ENCODE measurements around the gene HERPUD1. TPM values are rescaled to one million over a fixed set of nuclear protein-coding genes. Genes with fewer than 3 reads are reported as not detected.
"Not testable (repeated sequence)": the region's sequence is repeated elsewhere in the genome, so short reads cannot be mapped to it uniquely, and the experiment has no call there.

Gene HERPUD1
- total RNA-seq, 1 donor from 2014 or later, result 76.2 TPM

DNA sequence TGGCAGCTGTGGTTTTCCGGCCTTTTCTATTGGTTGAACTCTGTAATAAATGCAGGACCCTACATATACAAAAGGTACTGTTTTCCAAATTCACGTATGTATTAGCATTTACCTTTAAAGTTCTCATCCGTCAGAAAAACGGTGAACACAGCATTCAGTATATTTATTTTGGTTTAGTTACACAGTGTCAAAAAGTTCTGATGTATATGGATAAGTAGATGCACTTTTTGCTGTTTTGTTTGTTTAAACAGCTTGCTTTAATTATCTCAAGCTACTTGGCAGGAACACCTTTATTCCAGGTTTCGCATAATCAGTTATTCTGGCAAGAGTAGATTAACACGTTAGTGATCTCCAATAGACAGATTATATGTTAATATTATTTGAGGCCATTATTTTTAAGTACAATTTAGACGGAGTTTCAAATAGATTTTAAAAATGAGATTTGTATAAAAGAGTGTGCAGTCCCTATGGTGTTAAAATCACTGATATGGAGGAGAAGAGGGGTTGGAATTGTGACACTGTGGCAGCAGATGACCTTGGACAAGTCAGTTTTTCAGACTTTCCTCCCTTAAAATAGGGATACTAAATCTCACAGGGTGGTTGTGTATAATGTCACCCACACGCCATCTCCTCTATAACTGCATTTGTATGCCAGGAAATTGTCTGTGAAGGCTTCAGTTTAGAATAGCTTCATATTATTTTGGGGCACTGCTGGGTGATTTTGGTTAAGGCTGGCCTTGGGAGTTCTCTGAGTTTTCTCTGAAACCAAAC lies 2.1 kb downstream of the HERPUD1 start:
- peaks cover 23 to 31% (median 25%) of the 10 kb centered on the region in 3 donors for H3K4me1 ChIP-seq (ENCODE audit: control insufficient read depth in 3 of 3, insufficient read depth in 3 of 3, low read length in 3 of 3)
- peak overlapping the region; percentile 98 for H3K27ac ChIP-seq (ENCODE audit: low read depth, low read length)
- no peaks in the 10 kb centered on the region for H3K27me3 ChIP-seq (ENCODE audit: control insufficient read depth in 3 of 3, insufficient read depth in 3 of 3, low read length in 3 of 3)
- H3K36me3 ChIP-seq (ENCODE audit: control insufficient read depth in 3 of 3, insufficient read depth in 3 of 3, low read length in 3 of 3), result peaks cover 33 to 39% (median 33%) of the 10 kb centered on the region in 3 donors
- H3K9ac ChIP-seq (ENCODE audit: low read depth in 1 of 3, low read length in 3 of 3), result peak overlapping the region; percentile 95 to 100 (median 98)
- no peaks in the 10 kb centered on the region for H3K9me3 ChIP-seq (ENCODE audit: control insufficient read depth in 3 of 3, low read length in 3 of 3)
- peak overlapping the region; percentile 95 to 98 (median 97) for H3K4me3 ChIP-seq (ENCODE audit: low read length in 3 of 3)

DNA sequence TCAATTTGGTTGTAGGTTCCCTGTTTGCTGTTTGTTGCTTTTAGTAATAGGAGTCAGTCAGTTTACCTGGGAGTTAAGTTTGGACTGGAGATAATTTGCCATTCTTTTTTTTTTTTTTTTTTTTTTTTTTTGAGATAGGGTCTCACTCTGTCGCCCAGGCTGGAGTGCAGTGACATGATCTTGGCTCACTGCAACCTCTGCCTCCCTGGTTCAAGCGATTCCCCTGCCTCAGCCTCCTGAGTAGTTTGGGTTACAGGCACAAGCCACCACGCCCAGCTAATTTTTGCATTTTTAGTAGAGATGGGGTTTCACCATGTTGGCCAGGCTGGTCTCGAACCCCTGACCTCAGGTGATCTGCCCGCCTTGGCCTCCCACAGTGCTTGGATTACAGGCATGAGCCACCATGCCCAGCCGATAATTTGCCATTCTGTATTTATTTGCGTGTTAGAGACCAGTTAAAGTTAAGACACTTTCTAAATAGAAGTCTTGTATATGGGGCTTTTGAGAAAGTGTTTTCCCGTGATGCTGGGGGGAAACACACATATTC lies 2.7 kb downstream of the HERPUD1 start:
- peak overlapping the region; percentile 98 for H3K27ac ChIP-seq (ENCODE audit: low read depth, low read length)
- peaks cover 39 to 45% (median 40%) of the 10 kb centered on the region in 3 donors for H3K36me3 ChIP-seq (ENCODE audit: control insufficient read depth in 3 of 3, insufficient read depth in 3 of 3, low read length in 3 of 3)
- H3K4me3 ChIP-seq (ENCODE audit: low read length in 3 of 3), result peak overlapping the region; percentile 95 to 98 (median 97)
- H3K27me3 ChIP-seq (ENCODE audit: control insufficient read depth in 3 of 3, insufficient read depth in 3 of 3, low read length in 3 of 3); H3K9me3 ChIP-seq (ENCODE audit: control insufficient read depth in 3 of 3, low read length in 3 of 3): not testable (repeated sequence)
- peaks cover 23 to 31% (median 25%) of the 10 kb centered on the region in 3 donors for H3K4me1 ChIP-seq (ENCODE audit: control insufficient read depth in 3 of 3, insufficient read depth in 3 of 3, low read length in 3 of 3)
- peak overlapping the region; percentile 54 to 100 (median 95) for H3K9ac ChIP-seq (ENCODE audit: low read depth in 1 of 3, low read length in 3 of 3)

DNA sequence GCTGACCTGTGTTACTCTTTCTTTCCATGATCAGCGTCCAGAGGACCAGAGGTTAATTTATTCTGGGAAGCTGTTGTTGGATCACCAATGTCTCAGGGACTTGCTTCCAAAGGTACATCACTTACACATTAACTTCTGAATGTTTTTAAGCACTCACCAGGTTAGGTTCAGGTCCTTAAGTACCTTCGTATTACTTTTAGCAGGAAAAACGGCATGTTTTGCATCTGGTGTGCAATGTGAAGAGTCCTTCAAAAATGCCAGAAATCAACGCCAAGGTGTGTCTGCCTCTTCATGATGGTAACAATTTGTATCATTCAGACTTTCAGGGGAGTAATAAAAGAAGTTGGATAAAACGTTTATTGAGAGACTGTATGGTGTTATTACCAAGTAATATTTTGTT lies 3.3 kb downstream of the HERPUD1 start:
- Histone ChIP-seq H3K36me3 (ENCODE audit: control insufficient read depth in 3 of 3, insufficient read depth in 3 of 3, low read length in 3 of 3) (peaks cover 44 to 50% (median 45%) of the 10 kb centered on the region in 3 donors), H3K9ac (ENCODE audit: low read depth in 1 of 3, low read length in 3 of 3) (peak overlapping the region in 2 of 3 donors; percentile 51 to 54), H3K27ac (ENCODE audit: low read depth, low read length) (no peak overlapping the region)

DNA sequence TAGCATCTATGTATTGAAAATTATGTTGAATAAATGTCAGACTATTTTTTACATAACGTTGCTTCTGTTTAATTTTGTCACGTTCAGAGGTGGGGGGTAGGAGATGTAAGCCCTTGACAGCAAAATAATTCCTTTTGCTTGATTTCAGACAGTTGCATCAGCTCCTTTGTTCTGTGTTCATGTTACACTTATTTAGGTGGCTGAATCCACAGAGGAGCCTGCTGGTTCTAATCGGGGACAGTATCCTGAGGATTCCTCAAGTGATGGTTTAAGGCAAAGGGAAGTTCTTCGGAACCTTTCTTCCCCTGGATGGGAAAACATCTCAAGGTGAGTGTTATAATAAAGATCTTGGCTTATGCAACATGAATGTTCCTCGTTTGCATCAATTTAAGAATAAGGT lies 4.5 kb downstream of the HERPUD1 start:
- no peak overlapping the region for H3K27ac ChIP-seq (ENCODE audit: low read depth, low read length)
- no peak overlapping the region for H3K4me3 ChIP-seq (ENCODE audit: low read length in 3 of 3)
- H3K9me3 ChIP-seq (ENCODE audit: control insufficient read depth in 3 of 3, low read length in 3 of 3), result no peaks in the 10 kb centered on the region
- peaks cover 54 to 62% (median 57%) of the 10 kb centered on the region in 3 donors for H3K36me3 ChIP-seq (ENCODE audit: control insufficient read depth in 3 of 3, insufficient read depth in 3 of 3, low read length in 3 of 3)
- no peaks in the 10 kb centered on the region for H3K27me3 ChIP-seq (ENCODE audit: control insufficient read depth in 3 of 3, insufficient read depth in 3 of 3, low read length in 3 of 3)
- peaks cover 19 to 27% (median 21%) of the 10 kb centered on the region in 3 donors for H3K4me1 ChIP-seq (ENCODE audit: control insufficient read depth in 3 of 3, insufficient read depth in 3 of 3, low read length in 3 of 3)
- H3K9ac ChIP-seq (ENCODE audit: low read depth in 1 of 3, low read length in 3 of 3), result no peak overlapping the region

More for the DNA sequence above, 3.3 kb downstream of the HERPUD1 start:
- Histone ChIP-seq H3K4me1 (ENCODE audit: control insufficient read depth in 3 of 3, insufficient read depth in 3 of 3, low read length in 3 of 3) (peaks cover 23 to 31% (median 25%) of the 10 kb centered on the region in 3 donors), H3K27me3 (ENCODE audit: control insufficient read depth in 3 of 3, insufficient read depth in 3 of 3, low read length in 3 of 3) (no peaks in the 10 kb centered on the region), H3K4me3 (ENCODE audit: low read length in 3 of 3) (peak overlapping the region; percentile 13 to 31 (median 16)), H3K9me3 (ENCODE audit: control insufficient read depth in 3 of 3, low read length in 3 of 3) (no peaks in the 10 kb centered on the region)

DNA sequence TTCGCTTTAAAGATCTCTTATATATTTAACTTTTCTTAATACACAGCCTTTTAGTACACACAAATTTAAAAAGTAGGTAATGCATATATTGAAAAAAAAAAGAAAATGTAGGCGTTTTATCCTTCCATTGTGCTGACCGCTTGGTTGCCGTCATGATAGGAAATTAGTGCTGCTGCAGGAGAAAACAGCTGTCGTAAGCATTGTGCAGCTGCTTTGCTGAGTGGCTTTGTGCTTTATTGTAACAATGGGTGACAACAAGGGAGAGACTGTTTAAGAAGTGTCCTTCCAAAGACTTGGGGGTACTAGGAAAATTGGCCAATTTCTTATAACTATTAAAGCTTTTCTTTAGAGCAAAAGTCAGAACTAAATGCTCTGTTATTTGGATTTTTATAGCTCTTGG lies 5.0 kb downstream of the HERPUD1 start:
- H3K4me3 ChIP-seq (ENCODE audit: low read length in 3 of 3), result no peak overlapping the region
- H3K36me3 ChIP-seq (ENCODE audit: control insufficient read depth in 3 of 3, insufficient read depth in 3 of 3, low read length in 3 of 3), result peaks cover 57 to 67% (median 61%) of the 10 kb centered on the region in 3 donors
- no peak overlapping the region for H3K9ac ChIP-seq (ENCODE audit: low read depth in 1 of 3, low read length in 3 of 3)
- H3K27ac ChIP-seq (ENCODE audit: low read depth, low read length), result no peak overlapping the region
- H3K27me3 ChIP-seq (ENCODE audit: control insufficient read depth in 3 of 3, insufficient read depth in 3 of 3, low read length in 3 of 3), result no peaks in the 10 kb centered on the region
- no peaks in the 10 kb centered on the region for H3K9me3 ChIP-seq (ENCODE audit: control insufficient read depth in 3 of 3, low read length in 3 of 3)
- peaks cover 19 to 27% (median 19%) of the 10 kb centered on the region in 3 donors for H3K4me1 ChIP-seq (ENCODE audit: control insufficient read depth in 3 of 3, insufficient read depth in 3 of 3, low read length in 3 of 3)

DNA sequence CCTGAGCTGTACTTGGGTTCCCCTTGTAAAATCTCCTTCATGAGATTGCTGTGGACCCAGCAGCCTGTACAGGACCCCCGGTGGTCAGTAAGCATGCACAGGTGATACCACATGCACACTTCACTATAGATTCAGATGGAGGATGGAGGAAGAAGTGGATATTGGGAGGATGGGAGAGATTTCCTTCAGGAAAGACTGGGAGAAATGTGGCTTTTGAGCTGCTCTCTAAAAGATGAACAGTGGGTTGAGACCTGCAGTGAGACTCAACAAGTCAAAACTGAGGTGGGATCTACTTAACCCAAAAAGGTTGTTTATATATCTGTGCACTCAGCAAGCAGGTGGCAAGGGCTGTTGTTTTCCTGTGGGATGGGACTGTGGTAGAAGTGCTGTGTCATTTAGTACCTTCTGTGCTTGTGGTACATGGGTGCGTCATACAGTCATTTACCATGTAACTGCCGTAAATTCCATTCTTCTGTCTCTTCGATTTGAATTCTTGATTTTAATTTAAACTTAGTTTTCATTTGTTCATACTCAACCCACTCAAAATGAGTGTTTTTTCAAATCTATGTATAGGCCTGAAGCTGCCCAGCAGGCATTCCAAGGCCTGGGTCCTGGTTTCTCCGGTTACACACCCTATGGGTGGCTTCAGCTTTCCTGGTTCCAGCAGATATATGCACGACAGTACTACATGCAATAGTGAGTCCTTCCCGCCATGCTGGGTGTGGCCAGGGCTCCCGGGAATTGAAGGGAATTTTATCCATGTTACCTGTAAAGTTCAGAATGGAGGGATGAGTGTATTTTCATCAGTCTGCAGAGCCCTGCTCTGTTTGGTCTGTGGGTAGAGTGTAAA lies 6.9 kb downstream of the HERPUD1 start:
- Histone ChIP-seq H3K27ac (ENCODE audit: low read depth, low read length) (no peak overlapping the region), H3K36me3 (ENCODE audit: control insufficient read depth in 3 of 3, insufficient read depth in 3 of 3, low read length in 3 of 3) (peaks cover 73 to 86% (median 80%) of the 10 kb centered on the region in 3 donors), H3K9me3 (ENCODE audit: control insufficient read depth in 3 of 3, low read length in 3 of 3) (no peaks in the 10 kb centered on the region), H3K9ac (ENCODE audit: low read depth in 1 of 3, low read length in 3 of 3) (no peak overlapping the region), H3K4me3 (ENCODE audit: low read length in 3 of 3) (no peak overlapping the region), H3K4me1 (ENCODE audit: control insufficient read depth in 3 of 3, insufficient read depth in 3 of 3, low read length in 3 of 3) (peaks cover 16 to 21% (median 19%) of the 10 kb centered on the region in 3 donors), H3K27me3 (ENCODE audit: control insufficient read depth in 3 of 3, insufficient read depth in 3 of 3, low read length in 3 of 3) (no peaks in the 10 kb centered on the region)

DNA sequence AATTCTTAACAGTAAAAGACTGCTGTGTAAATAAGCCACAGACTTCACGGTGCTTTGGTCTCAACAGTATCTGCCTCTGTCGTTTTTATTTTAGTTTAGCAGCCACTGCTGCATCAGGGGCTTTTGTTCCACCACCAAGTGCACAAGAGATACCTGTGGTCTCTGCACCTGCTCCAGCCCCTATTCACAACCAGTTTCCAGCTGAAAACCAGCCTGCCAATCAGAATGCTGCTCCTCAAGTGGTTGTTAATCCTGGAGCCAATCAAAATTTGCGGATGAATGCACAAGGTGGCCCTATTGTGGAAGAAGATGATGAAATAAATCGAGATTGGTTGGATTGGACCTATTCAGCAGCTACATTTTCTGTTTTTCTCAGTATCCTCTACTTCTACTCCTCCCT lies 7.9 kb downstream of the HERPUD1 start:
- H3K9ac ChIP-seq (ENCODE audit: low read depth in 1 of 3, low read length in 3 of 3), result no peak overlapping the region
- no peaks in the 10 kb centered on the region for H3K9me3 ChIP-seq (ENCODE audit: control insufficient read depth in 3 of 3, low read length in 3 of 3)
- H3K27me3 ChIP-seq (ENCODE audit: control insufficient read depth in 3 of 3, insufficient read depth in 3 of 3, low read length in 3 of 3), result no peaks in the 10 kb centered on the region
- H3K36me3 ChIP-seq (ENCODE audit: control insufficient read depth in 3 of 3, insufficient read depth in 3 of 3, low read length in 3 of 3), result peaks cover 82 to 93% (median 87%) of the 10 kb centered on the region in 3 donors
- H3K4me1 ChIP-seq (ENCODE audit: control insufficient read depth in 3 of 3, insufficient read depth in 3 of 3, low read length in 3 of 3), result peaks cover 10 to 12% (median 10%) of the 10 kb centered on the region in 3 donors
- H3K27ac ChIP-seq (ENCODE audit: low read depth, low read length), result no peak overlapping the region
- no peak overlapping the region for H3K4me3 ChIP-seq (ENCODE audit: low read length in 3 of 3)

DNA sequence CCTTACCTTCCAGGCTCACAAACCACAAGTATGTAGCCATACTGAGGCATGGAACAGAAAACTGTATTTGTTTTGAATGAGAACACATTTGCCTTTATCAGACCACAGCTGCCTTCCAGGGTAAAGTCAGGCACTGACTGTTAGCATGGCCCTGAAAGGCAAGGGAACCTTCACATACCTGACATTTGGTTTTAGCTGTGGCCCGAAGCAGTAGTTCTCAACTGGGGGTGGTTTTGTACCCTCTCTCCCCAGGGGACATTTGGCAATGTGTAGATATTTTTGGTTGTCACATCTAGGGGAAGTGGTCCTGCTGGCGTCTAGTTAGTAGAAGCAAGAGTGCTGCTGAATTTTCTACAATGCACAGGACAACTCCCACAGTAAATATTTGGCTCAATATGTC lies 9.2 kb downstream of the HERPUD1 start:
- no peak overlapping the region for H3K9ac ChIP-seq (ENCODE audit: low read depth in 1 of 3, low read length in 3 of 3)
- H3K27me3 ChIP-seq (ENCODE audit: control insufficient read depth in 3 of 3, insufficient read depth in 3 of 3, low read length in 3 of 3), result no peaks in the 10 kb centered on the region
- no peak overlapping the region for H3K27ac ChIP-seq (ENCODE audit: low read depth, low read length)
- H3K4me3 ChIP-seq (ENCODE audit: low read length in 3 of 3), result no peak overlapping the region
- peaks cover 1 to 4% (median 3%) of the 10 kb centered on the region in 3 donors for H3K4me1 ChIP-seq (ENCODE audit: control insufficient read depth in 3 of 3, insufficient read depth in 3 of 3, low read length in 3 of 3)
- peaks cover 79 to 90% (median 89%) of the 10 kb centered on the region in 3 donors for H3K36me3 ChIP-seq (ENCODE audit: control insufficient read depth in 3 of 3, insufficient read depth in 3 of 3, low read length in 3 of 3)
- no peaks in the 10 kb centered on the region for H3K9me3 ChIP-seq (ENCODE audit: control insufficient read depth in 3 of 3, low read length in 3 of 3)

DNA sequence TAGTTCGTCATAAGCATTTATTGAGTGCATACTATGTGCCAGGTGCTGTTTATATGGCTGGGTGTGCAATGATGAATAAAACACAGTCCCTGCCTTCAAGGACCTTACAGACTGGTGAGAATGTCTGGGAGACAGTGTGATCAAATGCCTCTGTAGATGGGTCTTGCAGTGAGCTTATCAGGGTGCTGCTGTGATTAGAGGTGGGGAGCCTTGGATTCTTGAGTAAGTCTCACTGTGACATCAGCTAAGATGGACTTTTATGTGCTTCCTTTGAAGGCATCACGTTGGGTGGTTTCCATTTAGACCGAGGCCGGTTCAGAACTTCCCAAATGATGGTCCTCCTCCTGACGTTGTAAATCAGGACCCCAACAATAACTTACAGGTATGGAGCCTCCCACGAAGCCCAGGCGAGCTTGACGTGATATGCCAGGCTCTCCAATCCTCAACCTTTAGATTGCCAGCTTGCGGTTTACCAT lies 10.0 kb downstream of the HERPUD1 start:
- Histone ChIP-seq H3K36me3 (ENCODE audit: control insufficient read depth in 3 of 3, insufficient read depth in 3 of 3, low read length in 3 of 3) (peaks cover 74 to 88% (median 86%) of the 10 kb centered on the region in 3 donors), H3K27ac (ENCODE audit: low read depth, low read length) (no peak overlapping the region), H3K4me3 (ENCODE audit: low read length in 3 of 3) (no peak overlapping the region), H3K9me3 (ENCODE audit: control insufficient read depth in 3 of 3, low read length in 3 of 3) (no peaks in the 10 kb centered on the region), H3K27me3 (ENCODE audit: control insufficient read depth in 3 of 3, insufficient read depth in 3 of 3, low read length in 3 of 3) (no peaks in the 10 kb centered on the region), H3K9ac (ENCODE audit: low read depth in 1 of 3, low read length in 3 of 3) (no peak overlapping the region), H3K4me1 (ENCODE audit: control insufficient read depth in 3 of 3, insufficient read depth in 3 of 3, low read length in 3 of 3) (peaks cover 0 to 4% (median 0%) of the 10 kb centered on the region in 3 donors)
